B cell (primary cell): ENCODE measurements around the gene KRTAP4-11. TPM values are rescaled to one million over a fixed set of nuclear protein-coding genes. Genes with fewer than 3 reads are reported as not detected.

Source experiments
- ATAC-seq: fragments of 200-7000 bp; cut with Tn5 transposase; one replicate; pipeline ENCODE4 v1.10.0; 2021; ENCODE audit warnings: low read depth, mild to moderate bottlenecking, moderate number of reproducible peaks, moderate library complexity
- CTCF ChIA-PET: fragments of 350-600 bp; sonication (Branson Sonifier 250); formaldehyde crosslinking; loops from one replicate; lab custom pipeline; 2021; ENCODE audit warnings: antibody characterized with exemption, inconsistent platforms; lab: Charles Lee
- POLR2A ChIA-PET: fragments of 350-600 bp; sonication (Branson Sonifier 250); formaldehyde crosslinking; loops from one replicate; lab custom pipeline; 2021; ENCODE audit warnings: antibody characterized with exemption; lab: Charles Lee
- DNase-seq: peaks from one replicate; pipeline ENCODE4 v3.0.0; 2013
- H2AFZ ChIP-seq: 2 replicates; pipeline ENCODE4 v1.6.1; 2012; ENCODE audit warnings: mild to moderate bottlenecking, low read depth, low read length; ENCODE audit not compliant: insufficient read depth, poor library complexity, severe bottlenecking
- H3K27ac ChIP-seq, 2 donors: 1 replicate in 1 of 2; 2 replicates in 1 of 2; pipeline ENCODE4 v1.5.1; 2012 to 2013; ENCODE audit warnings: low read length in 2 of 2, mild to moderate bottlenecking in 2 of 2, moderate library complexity in 1 of 2
- H3K27me3 ChIP-seq, 4 experiments: fragments of 200-600 bp in 1 of 4; sonication (generic) in 1 of 4; replicated peaks in 1 of 4; 1 replicate in 2 of 4; 2 replicates in 2 of 4; pipeline versions ENCODE4 v1.6.1 to v1.7.0; 2013 to 2016; ENCODE audit warnings: low read length in 3 of 4, mild to moderate bottlenecking in 2 of 4, mixed read lengths in 1 of 4, moderate library complexity in 1 of 4; ENCODE audit not compliant: insufficient read depth in 4 of 4, control insufficient read depth in 3 of 4; ENCODE audit errors: control extremely low read depth in 1 of 4
- H3K36me3 ChIP-seq, 2 experiments: replicated peaks in 1 of 2; 1 replicate in 1 of 2; 2 replicates in 1 of 2; pipeline versions ENCODE4 v1.6.1 to v1.7.1; 2013; ENCODE audit warnings: low read length in 1 of 2; ENCODE audit not compliant: insufficient read depth in 2 of 2, control insufficient read depth in 1 of 2; ENCODE audit errors: control extremely low read depth in 1 of 2, extremely low read depth in 1 of 2
- H3K4me1 ChIP-seq, 2 donors: fragments of 200-600 bp in 1 of 2; sonication (generic) in 1 of 2; 1 replicate in 1 of 2; 2 replicates in 1 of 2; pipeline versions ENCODE4 v1.5.1 to v1.6.1; 2013 to 2017; ENCODE audit warnings: low read length in 2 of 2; ENCODE audit not compliant: control insufficient read depth in 2 of 2, insufficient read depth in 2 of 2
- H3K4me2 ChIP-seq: replicated peaks from 2 replicates; pipeline ENCODE3; 2012; ENCODE audit warnings: mild to moderate bottlenecking, low read depth, low read length; ENCODE audit not compliant: poor library complexity, severe bottlenecking
- H3K4me3 ChIP-seq, 5 experiments: fragments of 200-600 bp in 1 of 5; sonication (generic) in 1 of 5; 1 replicate in 3 of 5; 2 replicates in 2 of 5; pipeline versions ENCODE4 v1.5.1 to v1.7.0; 2011 to 2016; ENCODE audit warnings: low read length in 4 of 5, mild to moderate bottlenecking in 4 of 5, low read depth in 2 of 5, control low read depth in 1 of 5, moderate library complexity in 1 of 5; ENCODE audit not compliant: insufficient read depth in 1 of 5; ENCODE audit errors: control extremely low read depth in 1 of 5, extremely low read depth in 1 of 5
- H3K79me2 ChIP-seq: fragments of 200-600 bp; sonication (generic); one replicate; pipeline ENCODE4 v1.6.0; 2016; ENCODE audit warnings: low read length; ENCODE audit not compliant: control insufficient read depth, insufficient read depth
- H3K9ac ChIP-seq: fragments of 200-600 bp; sonication (generic); 2 replicates; pipeline ENCODE4 v1.6.1; 2017; ENCODE audit warnings: mild to moderate bottlenecking, low read length, moderate library complexity
- H3K9me3 ChIP-seq, 3 donors: one replicate each; pipeline versions ENCODE4 v1.6.1 to v1.7.1; 2013; ENCODE audit warnings: low read length in 2 of 3; ENCODE audit not compliant: control insufficient read depth in 2 of 3, insufficient read depth in 1 of 3; ENCODE audit errors: control extremely low read depth in 1 of 3
- H4K20me1 ChIP-seq: 2 replicates; pipeline ENCODE4 v1.6.0; 2012; ENCODE audit warnings: mild to moderate bottlenecking, low read length; ENCODE audit not compliant: insufficient read depth, control insufficient read depth, poor library complexity, severe bottlenecking
- H3K27ac Mint-ChIP-seq: one replicate; pipeline ENCODE4 v1.8.0; 2021; ENCODE audit warnings: mixed read lengths
- H3K27me3 Mint-ChIP-seq: one replicate; pipeline ENCODE4 v1.8.0; 2021; ENCODE audit warnings: mixed read lengths
- H3K4me1 Mint-ChIP-seq: one replicate; pipeline ENCODE4 v1.8.0; 2021; ENCODE audit warnings: mixed read lengths
- H3K4me3 Mint-ChIP-seq: one replicate; pipeline ENCODE4 v1.8.0; 2021; ENCODE audit warnings: mixed read lengths
- H3K9me3 Mint-ChIP-seq: one replicate; pipeline ENCODE4 v1.8.0; 2022; ENCODE audit warnings: mixed read lengths; ENCODE audit not compliant: insufficient read depth
- CTCF ChIP-seq: fragments of 200-600 bp; IDR thresholded peaks from one replicate; pipeline ENCODE4 v1.8.0; 2022; ENCODE audit warnings: antibody characterized with exemption, mild to moderate bottlenecking
- EZH2 ChIP-seq: IDR thresholded peaks from 2 replicates; pipeline ENCODE4 v1.6.1; 2012; ENCODE audit warnings: borderline replicate concordance, low read depth, mild to moderate bottlenecking, moderate library complexity, low read length; ENCODE audit not compliant: insufficient read depth, poor library complexity, severe bottlenecking
- WGBS: methylation state at CpG from one replicate; pipeline ENCODE4 v1.1.5; 2013; ENCODE audit warnings: missing lambda C conversion rate; ENCODE audit not compliant: insufficient coverage; 5-methylcytosine and 5-hydroxymethylcytosine counted together
- intact Hi-C: fragments of 100-400 bp; cut with micrococcal nuclease; formaldehyde crosslinking; loops from one replicate; pipeline ENCODE4 v1.10.0; 2022
- polyA plus RNA-seq: library from polyadenylated mRNA; depleted of rRNA; stranded (reverse); fragments of >200 nt; gene quantifications from 2 replicates; pipeline ENCODE4 v1.2.3, GENCODE V29; 2012
- total RNA-seq, 2 donors: library from RNA; stranded (reverse); fragments of 120-200 nt in 1 of 2; gene quantifications; 1 replicate in 1 of 2; 2 replicates in 1 of 2; pipeline versions ENCODE4 v1.2.3 to v1.2.4, GENCODE V29; 2013 to 2022

Gene KRTAP4-11
- total and polyA plus RNA-seq, 2 donors (not counting 1 experiment from before 2014, with no cell fraction given), result not detected

DNA sequence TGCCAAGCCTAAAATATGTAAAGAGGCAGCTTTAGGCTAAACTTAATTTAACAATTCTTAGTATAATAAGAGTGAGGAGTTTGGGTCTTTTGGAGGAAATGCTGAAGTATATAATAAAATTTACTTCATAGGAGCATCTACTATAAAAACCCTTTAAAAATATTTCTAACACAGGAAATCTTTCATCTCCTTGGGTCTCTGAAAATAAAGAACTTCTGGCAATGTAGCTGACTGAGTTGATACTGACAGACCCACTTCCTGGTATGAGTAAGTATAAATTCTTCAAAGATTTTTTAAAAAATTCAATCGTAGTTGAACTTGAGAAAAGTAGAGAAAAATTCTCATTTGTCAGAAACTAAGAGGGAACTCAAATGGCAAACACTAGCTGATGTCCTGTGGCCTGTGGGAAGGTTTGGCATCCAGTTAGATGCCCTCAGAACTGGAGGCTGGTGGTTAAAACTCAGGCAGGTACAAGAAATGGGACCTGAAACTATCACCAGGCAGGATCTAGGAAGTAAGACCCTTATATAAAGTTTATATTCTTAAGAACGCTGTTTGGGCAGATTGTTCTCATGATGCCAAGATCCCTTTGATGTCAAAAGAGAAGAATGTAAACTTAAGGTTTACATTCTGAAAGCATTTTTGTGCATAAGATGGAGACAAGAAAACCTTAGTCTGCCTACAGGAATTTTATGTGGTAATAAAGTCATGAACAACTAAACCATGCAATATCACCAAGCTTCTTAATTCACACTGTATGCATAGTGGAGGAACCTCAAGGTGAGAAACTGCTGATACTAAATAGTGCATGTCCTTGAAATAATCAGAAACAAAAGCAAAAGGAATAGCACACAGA, 15.9 kb upstream of the KRTAP4-11 start:
- Histone ChIP-seq H2AFZ (peak overlapping the region; percentile 8), H3K27me3 (no peaks in the 10 kb centered on the region), H3K27ac (no peak overlapping the region), H3K4me2 (peak overlapping the region; percentile 18), H3K4me3 (no peak overlapping the region), H3K79me2 (no peaks in the 10 kb centered on the region), H4K20me1 (no peaks in the 10 kb centered on the region), H3K9ac (no peak overlapping the region), H3K36me3 (no peaks in the 10 kb centered on the region), H3K4me1 (peaks cover 9 to 15% of the 10 kb centered on the region in 2 donors), H3K9me3 (peaks cover 0 to 2% (median 1%) of the 10 kb centered on the region in 3 donors)
- intact Hi-C loops, result no loop called here
- ChIA-PET CTCF (no interaction called here), POLR2A (no interaction called here)
- ATAC-seq (no peak), DNase-seq (no peak)
- H3K4me3 Mint-ChIP-seq, result no peak overlapping the region
- peaks cover 3% of the 10 kb centered on the region for H3K9me3 Mint-ChIP-seq
- WGBS, result no CpG with 5 or more reads among the region's 2 CpGs
- no peak overlapping the region for H3K27ac Mint-ChIP-seq
- H3K27me3 Mint-ChIP-seq, result peaks cover 9% of the 10 kb centered on the region
- TF ChIP-seq CTCF, result no peak
- H3K4me1 Mint-ChIP-seq, result peaks cover 5% of the 10 kb centered on the region

DNA sequence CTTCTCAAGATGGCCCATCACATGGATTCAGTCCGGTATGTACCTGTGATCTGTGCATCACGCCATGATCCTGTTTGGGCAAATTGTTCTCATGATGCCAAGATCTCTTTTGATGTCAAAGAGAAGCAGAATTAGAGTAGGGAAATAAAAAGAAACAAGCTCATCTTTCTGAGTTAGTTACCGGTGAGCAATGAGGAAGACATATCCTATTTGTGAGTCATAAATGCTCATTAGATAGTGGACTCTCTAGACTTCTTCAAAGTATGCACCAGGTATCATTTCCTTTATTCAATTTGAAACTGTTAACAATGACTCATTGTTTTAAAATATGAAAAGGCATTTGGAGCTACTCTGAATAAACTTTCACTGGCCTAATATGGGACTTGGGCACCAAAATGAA, 13.8 kb upstream of the KRTAP4-11 start:
- DNase-seq (no peak), ATAC-seq (no peak)
- H3K27ac Mint-ChIP-seq, result no peak overlapping the region
- 100% methylated on average over 2 of the region's 3 CpGs for whole genome bisulfite sequencing
- no peak overlapping the region for H3K9ac ChIP-seq
- H3K27me3 ChIP-seq, result no peaks in the 10 kb centered on the region
- no peak for TF ChIP-seq EZH2
- no peak for TF ChIP-seq CTCF
- H3K27me3 Mint-ChIP-seq, result no peaks in the 10 kb centered on the region
- no peak overlapping the region for H3K4me2 ChIP-seq
- H3K9me3 ChIP-seq, result no peaks in the 10 kb centered on the region
- peaks cover 9 to 15% of the 10 kb centered on the region in 2 donors for H3K4me1 ChIP-seq
- POLR2A ChIA-PET, result no interaction called here
- CTCF ChIA-PET, result no interaction called here
- intact Hi-C loops, result no loop called here
- H3K4me3 Mint-ChIP-seq, result no peak overlapping the region
- no peaks in the 10 kb centered on the region for H3K79me2 ChIP-seq
- no peaks in the 10 kb centered on the region for H3K36me3 ChIP-seq
- H3K9me3 Mint-ChIP-seq, result peaks cover 1% of the 10 kb centered on the region
- H3K4me3 ChIP-seq, result no peak overlapping the region
- H3K4me1 Mint-ChIP-seq, result peaks cover 5% of the 10 kb centered on the region
- H2AFZ ChIP-seq, result no peak overlapping the region
- no peak overlapping the region for H3K27ac ChIP-seq
- H4K20me1 ChIP-seq, result no peaks in the 10 kb centered on the region
